Stimulated activated naive CD4-positive, alpha-beta T cell (primary cell): Measurements from ENCODE around the gene BRSK2.

ENCODE experiments used
- DNase-seq, 6 experiments: peaks; one replicate each; lab custom pipeline; 2025; lab: John Stamatoyannopoulos, UW

BRSK2 gene

GRCh38 chr11:1468473-1469066 lies 78.8 kb downstream of the BRSK2 start:
- DNase-seq, result no peak

GRCh38 chr11:1469287-1469910 lies 79.7 kb downstream of the BRSK2 start:
- DNase-seq, result no peak

GRCh38 chr11:1469911-1470680 lies 80.4 kb downstream of the BRSK2 start:
- no peak for DNase-seq

DNA sequence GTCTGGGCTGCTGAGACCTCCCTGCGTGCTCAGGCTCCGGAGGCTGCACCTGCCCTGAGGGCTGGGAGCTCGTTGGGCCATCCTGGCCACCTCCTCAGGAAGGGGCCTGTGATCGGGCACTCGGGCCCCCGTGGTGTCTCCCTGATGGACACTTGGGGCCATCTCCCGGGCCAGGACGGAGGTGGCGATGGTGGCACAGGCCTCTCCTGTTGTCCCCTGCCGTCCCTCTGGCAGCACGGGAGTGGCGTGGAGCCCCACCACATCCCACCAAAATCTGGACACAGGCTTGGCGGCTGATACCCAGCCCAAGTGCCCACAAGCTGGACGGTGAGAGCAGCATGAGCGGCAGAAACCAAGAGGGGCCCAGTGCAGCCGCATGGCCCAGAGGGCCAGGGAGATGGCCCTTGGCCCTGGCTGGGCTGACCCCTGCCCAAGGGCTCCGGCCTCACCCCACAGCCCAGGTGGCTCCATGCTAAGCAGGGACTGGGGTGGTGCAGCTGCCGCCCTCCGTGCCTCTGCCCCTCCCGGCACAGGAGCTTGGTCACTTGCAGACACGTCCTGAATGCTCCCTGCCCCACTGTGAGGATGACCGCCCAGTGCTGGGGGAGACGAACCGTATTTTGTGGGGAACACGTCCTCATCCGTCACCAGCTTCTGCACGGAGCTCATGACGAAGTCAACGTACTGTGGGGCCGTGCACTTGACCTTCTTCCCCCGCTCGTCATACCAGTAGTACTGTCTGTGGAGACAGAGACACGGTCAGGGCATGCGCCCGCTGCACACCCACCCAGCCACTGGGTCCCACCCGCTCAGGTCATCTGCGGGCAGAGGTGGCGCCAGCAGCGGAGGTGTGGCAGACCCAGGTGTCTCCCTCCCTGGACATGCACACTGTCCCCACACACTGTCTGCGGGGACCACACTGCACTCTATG lies 81.2 kb downstream of the BRSK2 start:
- DNase-seq, result no peak

GRCh38 chr11:1471736-1472135 lies 82.0 kb downstream of the BRSK2 start:
- no peak for DNase-seq

DNA sequence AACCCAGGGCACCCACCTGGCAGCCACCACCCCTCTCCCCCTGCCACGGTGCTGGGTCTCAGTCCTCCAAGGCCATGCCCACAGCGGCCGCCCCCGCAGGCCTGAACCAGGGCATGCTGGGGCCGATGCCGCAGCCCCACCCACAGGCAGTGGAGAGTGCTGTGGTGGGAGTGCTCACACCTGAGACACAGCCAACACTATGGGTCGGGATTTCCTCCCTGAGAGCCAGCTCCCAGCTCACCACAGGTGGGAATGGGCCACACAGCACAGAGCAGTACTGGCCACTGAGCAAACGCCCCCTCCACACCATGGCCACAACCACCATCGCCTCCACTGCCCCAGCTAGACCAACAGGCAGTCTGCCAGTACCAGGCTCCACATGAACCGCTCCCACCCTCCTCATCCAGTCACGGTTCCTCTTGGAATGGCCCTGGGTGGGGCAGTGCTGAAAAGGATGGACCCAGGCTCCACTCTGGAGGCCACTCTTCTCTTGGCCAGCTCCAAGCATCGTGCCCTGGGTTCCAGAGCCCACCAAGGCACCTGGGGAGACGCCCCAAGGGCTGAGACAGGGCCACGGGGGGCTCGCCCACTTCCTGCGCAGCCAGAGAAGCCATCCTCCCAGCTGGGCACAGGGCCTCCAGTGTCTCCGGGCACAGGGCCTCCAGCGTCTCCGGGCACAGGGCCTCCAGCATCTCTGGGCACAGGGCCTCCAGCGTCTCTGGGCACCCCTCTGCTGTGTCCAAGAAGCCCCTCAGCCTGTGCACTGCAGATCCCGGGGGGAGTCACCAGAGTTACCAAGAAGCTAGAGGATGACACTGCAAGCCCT lies 82.7 kb downstream of the BRSK2 start:
- DNase-seq, result no peak

DNA sequence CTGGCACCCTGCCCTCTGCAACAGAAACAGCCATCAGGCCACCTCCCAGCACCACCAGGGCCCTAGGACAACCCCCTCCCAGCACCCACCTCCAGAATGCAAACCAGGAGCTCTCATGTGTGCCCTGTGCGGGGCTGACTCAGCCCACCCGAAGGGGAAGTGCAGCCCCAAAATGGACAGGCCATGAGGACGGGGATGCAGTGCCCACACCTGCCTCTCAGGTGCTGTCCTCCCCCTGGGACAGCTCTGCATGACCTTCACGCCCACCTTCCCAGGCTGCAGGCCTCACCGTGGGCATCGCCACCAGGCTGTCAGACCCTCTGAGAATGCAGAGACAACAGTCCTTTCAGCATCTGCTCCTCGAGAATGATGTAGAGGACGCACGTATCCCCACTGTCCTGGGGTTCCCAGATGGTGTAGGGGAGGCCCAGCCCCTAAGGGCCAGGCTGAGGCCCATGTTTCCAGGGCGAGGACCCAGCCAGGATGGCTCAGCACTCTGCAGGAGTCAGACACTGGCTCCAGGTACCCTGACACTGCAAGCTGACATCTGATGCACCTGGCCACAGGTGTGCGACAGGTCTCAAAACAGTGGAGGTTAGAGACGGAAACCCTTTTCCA lies 83.4 kb downstream of the BRSK2 start:
- no peak for DNase-seq

DNA sequence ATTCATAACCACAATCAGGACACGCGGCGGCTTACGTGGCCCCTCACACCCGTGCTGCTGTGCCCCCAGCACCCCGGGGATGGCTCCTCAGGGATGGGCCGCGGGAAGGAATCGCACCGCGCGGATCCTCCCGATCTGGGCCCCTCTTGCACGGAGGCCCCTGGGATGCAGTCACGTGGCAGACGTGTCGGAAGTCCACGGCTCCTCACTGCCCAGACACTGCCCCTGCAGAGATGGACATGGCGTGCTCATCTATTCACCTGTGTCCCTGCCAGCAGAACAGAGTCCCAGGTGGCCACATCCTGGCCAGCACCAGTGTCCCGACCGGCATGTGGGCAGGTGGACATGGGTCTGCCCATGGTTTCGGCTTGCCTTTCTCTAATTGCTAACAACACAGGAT lies 84.1 kb downstream of the BRSK2 start:
- DNase-seq, result no peak

DNA sequence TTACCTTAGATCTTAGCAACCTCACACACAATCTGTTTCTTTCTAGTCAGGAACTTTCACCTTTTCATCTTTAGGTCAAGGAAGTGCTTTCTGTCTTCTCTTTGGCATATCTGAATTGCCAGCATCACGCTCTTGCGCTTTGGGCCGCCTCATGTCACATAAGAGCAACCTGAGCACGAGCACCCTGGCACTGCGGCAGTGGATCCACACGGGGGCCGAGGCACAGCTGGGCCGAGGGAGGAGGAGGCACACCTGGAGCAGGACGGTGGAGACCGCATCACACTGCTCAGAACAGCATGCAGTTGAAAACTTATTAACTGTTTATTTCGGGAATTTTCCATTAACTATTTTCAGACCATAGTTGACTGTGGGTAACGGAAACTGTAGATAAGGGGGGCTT lies 86.1 kb downstream of the BRSK2 start:
- DNase-seq, result no peak

- DNase-seq, result no peak
These were observed 87.4 kb downstream of the BRSK2 start for GRCh38 chr11:1476940-1477736.

GRCh38 chr11:1478011-1478410 lies 88.3 kb downstream of the BRSK2 start:
- DNase-seq, result no peak

- no peak for DNase-seq
These were observed 88.8 kb downstream of the BRSK2 start for GRCh38 chr11:1478544-1478943.

DNA sequence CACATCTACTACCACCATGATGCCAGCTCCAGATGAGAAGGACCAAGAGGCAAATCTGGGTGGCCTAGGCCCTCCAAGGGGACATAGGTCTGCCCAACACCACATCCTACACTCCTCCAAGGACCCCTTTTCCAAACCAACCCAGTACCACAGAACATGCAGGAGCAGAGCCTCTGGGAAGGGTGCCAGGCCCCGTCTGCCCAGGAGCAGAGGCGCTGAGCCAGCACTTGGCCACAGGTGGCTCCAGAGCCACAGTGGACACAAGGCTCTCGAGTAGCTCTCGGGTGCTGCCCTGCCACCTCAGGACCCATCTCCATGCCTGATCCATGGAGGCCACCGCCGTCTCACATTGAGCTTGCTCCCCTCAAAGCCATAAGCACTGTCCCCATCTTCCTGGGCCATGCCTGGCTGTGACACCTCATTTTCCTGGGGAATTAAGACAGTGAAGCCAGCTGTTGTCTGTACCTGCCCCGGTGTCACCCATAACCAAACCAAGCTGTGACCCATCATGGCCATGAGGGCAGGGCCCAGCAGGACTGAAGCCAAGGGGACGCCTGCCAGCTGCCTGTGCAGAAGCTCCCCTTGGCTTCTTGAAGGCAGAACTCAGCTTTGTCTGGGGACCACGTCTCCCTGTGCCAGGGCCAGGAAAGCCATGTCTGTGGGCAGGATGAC lies 89.4 kb downstream of the BRSK2 start:
- DNase-seq, result no peak

GRCh38 chr11:1479678-1480118 lies 90.0 kb downstream of the BRSK2 start:
- no peak for DNase-seq

DNA sequence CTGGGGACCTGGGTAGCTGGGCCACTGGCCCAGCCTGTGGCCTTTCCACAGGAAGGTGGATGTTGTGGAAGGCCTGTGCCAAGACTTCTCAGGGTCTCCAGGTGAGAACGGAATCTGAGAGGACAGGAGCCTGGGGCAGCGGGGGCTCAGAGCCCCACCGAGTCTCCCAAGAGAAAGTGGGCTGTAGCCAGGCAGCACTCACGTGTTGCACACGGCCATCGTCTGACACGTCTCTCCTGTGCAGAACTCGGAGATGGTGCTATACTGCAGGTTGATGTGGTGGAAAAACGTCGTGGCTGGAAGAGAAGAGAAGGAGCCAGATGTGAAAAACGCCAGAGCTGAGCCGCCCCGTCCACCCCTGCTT lies 90.4 kb downstream of the BRSK2 start:
- DNase-seq, result no peak

- DNase-seq, result no peak
These were observed 91.1 kb downstream of the BRSK2 start for GRCh38 chr11:1480555-1481482.

DNA sequence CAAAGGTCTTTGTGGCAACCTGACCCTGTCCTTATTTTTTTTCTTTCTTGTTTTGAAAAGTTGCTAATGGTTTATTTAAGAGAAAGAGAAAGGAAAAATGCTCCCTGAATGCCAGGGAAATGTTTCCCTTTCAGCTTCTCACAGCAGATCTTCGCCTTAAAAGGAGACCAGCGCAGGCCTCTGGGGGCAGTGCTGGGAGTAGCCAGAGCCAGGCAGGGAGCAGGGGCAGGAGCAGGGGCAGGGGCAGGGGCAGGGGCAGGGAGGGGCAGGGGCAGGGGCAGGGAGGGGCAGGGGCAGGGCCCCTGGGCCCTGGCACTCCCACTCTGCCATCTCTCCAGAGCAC lies 91.7 kb downstream of the BRSK2 start:
- no peak for DNase-seq

DNA sequence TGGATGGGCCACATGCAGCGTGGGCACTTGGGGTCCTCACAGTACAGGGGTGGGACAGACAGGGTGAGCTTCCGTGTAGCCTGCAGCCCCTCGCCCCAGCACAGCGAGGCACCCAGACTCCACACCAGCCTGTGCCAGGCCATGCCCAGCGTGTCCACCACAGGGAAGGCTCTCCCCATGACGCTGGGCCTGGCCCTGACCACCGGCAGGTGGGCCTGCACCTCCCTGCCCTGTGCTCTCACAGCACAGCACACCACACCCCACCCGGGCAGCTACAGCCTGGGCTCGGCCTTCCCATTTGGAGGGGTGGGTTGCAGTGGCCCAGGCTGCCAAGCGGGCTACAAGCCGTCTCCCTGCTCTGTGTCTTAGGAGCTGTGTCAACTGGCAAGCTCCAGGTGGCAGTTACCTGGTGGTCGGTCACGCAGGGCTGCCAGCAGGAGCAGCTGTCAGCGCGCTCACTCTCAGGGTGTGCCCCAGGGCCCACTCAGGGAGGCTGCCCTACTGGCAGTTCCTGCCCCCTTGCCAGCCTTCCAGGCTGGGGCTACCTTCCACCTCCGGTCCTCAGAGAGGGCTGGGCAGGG lies 92.2 kb downstream of the BRSK2 start:
- DNase-seq, result no peak
